HL-60 (cell line): ENCODE results near the gene ZRANB1.
"Not testable (repeated sequence)": the region's sequence is repeated elsewhere in the genome, so short reads cannot be mapped to it uniquely, and the experiment has no call there.

Experiments used
- DNase-seq, 2 experiments: peaks; one replicate each; pipeline ENCODE4 v3.0.0-alpha.2; 2010 to 2020; ENCODE audit warnings: low read depth in 1 of 2, low spot score in 1 of 2
- H3K27ac ChIP-seq: fragments of 250-450 bp; sonication (Bioruptor Pico); replicated peaks from 2 replicates; pipeline ENCODE4 v1.5.1; 2020; ENCODE audit warnings: mild to moderate bottlenecking, moderate library complexity
- H3K27me3 ChIP-seq: fragments of 250-450 bp; sonication (Bioruptor Pico); 2 replicates; pipeline ENCODE4 v1.5.1; 2021; ENCODE audit warnings: mild to moderate bottlenecking, moderate library complexity; ENCODE audit not compliant: insufficient read depth, poor library complexity, severe bottlenecking
- H3K4me3 ChIP-seq: replicated peaks from 2 replicates; pipeline ENCODE4 v1.5.1; 2011; ENCODE audit warnings: mild to moderate bottlenecking, control low read depth, low read length; ENCODE audit not compliant: insufficient read depth
- CTCF ChIP-seq: IDR thresholded peaks from one replicate; pipeline ENCODE4 v1.5.1; 2011; ENCODE audit warnings: low read length, control low read depth, inconsistent platforms; ENCODE audit not compliant: insufficient read depth
- GABPA ChIP-seq: IDR thresholded peaks from 2 replicates; pipeline ENCODE4 v1.6.1; 2012; ENCODE audit warnings: low read depth
- POLR2AphosphoS5 ChIP-seq: IDR thresholded peaks from 2 replicates; pipeline ENCODE4 v1.6.1; 2012; ENCODE audit warnings: low read depth
- REST ChIP-seq: IDR thresholded peaks from 2 replicates; pipeline ENCODE4 v1.6.1; 2012; ENCODE audit warnings: low read depth; ENCODE audit not compliant: insufficient replicate concordance
- SPI1 ChIP-seq: IDR thresholded peaks from 2 replicates; pipeline ENCODE4 v1.6.1; 2012; ENCODE audit warnings: low read depth, mild to moderate bottlenecking, borderline replicate concordance

Gene ZRANB1

GRCh38 chr10:124983321-124983720 is 41.4 kb downstream of the ZRANB1 start:
- DNase-seq = no peak
- H3K4me3 ChIP-seq = no peak overlapping the region
- TF ChIP-seq SPI1 (no peak), POLR2AphosphoS5 (no peak), CTCF (no peak), REST (no peak), GABPA (no peak)
- H3K27ac ChIP-seq = no peak overlapping the region
- no peaks in the 10 kb centered on the region for H3K27me3 ChIP-seq

- TF ChIP-seq REST (no peak), GABPA (no peak), SPI1 (no peak), POLR2AphosphoS5 (no peak), CTCF (no peak)
- DNase-seq = no peak
- no peak overlapping the region for H3K27ac ChIP-seq
- no peak overlapping the region for H3K4me3 ChIP-seq
- no peaks in the 10 kb centered on the region for H3K27me3 ChIP-seq
These were observed 42.5 kb downstream of the ZRANB1 start for GRCh38 chr10:124984376-124984775.

- Histone ChIP-seq H3K4me3 (no peak overlapping the region), H3K27ac (no peak overlapping the region), H3K27me3 (no peaks in the 10 kb centered on the region)
- no peak for TF ChIP-seq SPI1
- no peak for TF ChIP-seq GABPA
- TF ChIP-seq REST = no peak
- DNase-seq = no peak
These were observed 43.2 kb downstream of the ZRANB1 start for GRCh38 chr10:124985162-124985561.

GRCh38 chr10:124987788-124988187 is 45.9 kb downstream of the ZRANB1 start:
- H3K4me3 ChIP-seq = no peak overlapping the region
- TF ChIP-seq SPI1 = no peak
- no peak for TF ChIP-seq GABPA
- no peak for TF ChIP-seq POLR2AphosphoS5
- no peak for TF ChIP-seq REST
- no peak for TF ChIP-seq CTCF
- H3K27me3 ChIP-seq = no peaks in the 10 kb centered on the region
- DNase-seq = no peak
- no peak overlapping the region for H3K27ac ChIP-seq

- not testable (repeated sequence) for H3K27me3 ChIP-seq, H3K4me3 ChIP-seq, H3K27ac ChIP-seq, DNase-seq
These were observed 46.8 kb downstream of the ZRANB1 start for GRCh38 chr10:124988753-124989152.
